ENCODE measurements around the gene RSPH3.

Gene RSPH3

GRCh38 chr6:158933079-158933595 is 66.9 kb downstream of the RSPH3 start:
- no peak for DNase-seq

DNA sequence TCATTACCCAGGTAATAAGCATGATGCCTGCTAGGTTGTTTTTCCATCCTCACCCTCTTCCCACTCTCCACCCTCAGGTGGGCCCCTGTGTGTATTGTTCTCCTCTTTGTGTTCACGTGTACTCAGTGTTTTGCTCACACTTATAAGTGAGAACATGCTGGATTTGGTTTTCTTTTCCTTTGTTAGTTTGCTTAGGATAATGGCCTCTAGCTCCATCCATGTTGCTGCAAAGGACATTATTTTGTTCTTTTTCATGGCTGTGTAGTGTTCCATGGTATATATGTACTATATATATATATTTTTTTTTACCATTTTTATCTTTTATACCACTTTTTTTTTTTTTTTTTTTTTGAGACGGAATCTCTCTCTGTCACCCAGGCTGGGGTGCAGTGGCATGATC is 71.9 kb downstream of the RSPH3 start:
- no peak for DNase-seq

- no peak for DNase-seq
These were observed 73.6 kb downstream of the RSPH3 start for GRCh38 chr6:158926414-158926813.

- no peak for DNase-seq
These were observed 75.2 kb downstream of the RSPH3 start for GRCh38 chr6:158924499-158925455.

DNA sequence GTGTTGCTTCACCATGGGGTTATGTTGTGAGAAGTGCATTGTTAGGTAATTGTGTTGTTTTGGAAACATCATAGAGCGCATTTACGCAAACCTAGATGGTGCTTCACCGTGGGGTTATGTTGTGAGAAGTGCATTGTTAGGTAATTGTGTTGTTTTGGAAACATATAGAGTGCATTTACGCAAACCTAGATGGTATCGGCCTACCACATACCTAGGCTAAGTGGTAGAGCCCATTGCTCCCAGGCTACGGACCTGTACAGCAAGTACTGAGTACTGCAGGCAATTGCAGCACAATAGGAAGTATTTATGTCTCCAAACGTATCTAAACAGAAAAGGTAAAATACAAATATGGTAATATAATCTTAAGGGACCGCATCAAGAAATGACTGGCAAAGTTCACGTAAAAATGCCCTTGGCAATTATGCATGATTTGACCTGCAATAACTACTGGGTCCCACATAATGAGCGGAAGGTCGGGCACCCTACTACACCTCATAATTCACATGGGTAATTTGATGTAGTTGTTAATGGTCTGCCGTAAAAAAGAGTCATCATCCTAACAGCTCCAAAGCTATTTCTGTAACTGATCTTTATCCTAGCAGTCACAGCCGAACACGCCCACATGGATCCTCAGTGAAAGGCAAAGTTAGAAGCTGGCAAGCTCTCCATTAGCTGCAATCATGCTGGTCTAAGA is 76.0 kb downstream of the RSPH3 start:
- no peak for DNase-seq
